Erythroblast (primary cell): Measurements from ENCODE around the gene ERBB4.
A peak's percentile ranks its signal among the peaks of the same experiment; 100 is the strongest.

Source experiments
- DNase-seq, 2 experiments: peaks; one replicate each; lab custom pipeline; 2025; lab: John Stamatoyannopoulos, UW
- GATA1 ChIP-seq: IDR thresholded peaks from 2 replicates; pipeline ENCODE4 v1.6.1; 2011; ENCODE audit warnings: low read depth, mild to moderate bottlenecking, control low read depth, low read length, moderate library complexity
- POLR2A ChIP-seq: IDR thresholded peaks from 2 replicates; pipeline ENCODE4 v1.6.1; 2011; ENCODE audit warnings: mild to moderate bottlenecking, low read length

The ERBB4 gene

DNA sequence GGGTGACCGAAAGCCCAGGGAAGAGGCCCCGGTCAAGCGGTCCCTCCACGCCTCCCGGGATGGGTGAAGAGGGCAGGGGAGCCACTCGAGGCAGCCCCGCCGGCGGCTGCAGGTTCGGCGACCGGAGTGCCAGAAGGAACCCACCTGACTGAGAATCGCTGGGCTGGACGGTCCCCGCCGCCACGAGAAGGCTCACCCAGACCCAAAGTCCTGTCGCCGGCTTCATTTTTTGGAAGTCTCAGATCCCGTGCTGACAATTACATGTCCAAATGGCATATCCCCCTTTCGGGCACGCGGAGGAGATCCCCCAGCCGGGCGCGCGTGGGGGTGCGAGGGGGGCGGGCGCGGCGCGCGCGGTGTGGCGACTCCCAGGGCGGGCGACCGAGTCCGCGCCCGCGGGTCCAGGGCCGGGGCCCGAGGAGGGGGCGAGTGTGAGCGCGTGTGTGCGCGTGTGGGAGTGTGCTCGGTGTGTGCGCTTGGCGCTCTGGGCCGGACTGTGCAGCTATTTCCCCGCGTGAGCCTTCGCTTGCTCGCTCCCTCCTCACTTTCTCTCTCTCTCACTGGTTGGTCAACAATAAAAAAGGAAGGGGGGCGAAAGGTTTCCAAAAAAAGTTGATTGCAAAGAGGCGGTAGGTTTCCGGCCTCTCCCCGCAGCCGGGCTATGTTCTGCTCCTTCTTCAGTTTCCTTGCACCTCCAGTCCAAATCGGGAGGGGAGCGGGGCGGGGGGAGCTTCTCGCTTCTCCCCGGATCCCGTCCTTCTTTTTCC is at the start of gene ERBB4:
Gene ERBB4 (minus strand): TSS at position 498 of the 767 bp plus-strand sequence. CDS start 272 bp downstream, at position 226.
- DNase-seq, result no peak

DNA sequence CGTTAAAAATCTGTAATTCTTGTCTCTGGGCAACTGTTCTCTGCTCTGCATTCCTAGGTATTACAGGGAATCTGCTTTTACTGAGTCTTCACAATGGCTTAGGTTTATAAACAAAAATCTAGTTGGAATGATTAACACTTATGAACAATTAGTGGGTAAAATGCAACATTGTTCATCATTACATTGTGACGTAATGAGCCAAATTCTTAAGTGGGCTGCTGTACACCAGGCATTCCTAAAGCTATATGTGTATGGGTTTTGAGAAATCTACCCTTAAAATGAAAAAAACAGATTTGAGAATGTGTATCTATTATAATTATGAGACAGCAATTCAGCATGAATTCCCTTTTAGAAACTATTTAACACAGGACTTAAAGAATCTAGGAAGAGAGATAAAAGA is 41.5 kb upstream of the ERBB4 start:
- DNase-seq, result no peak
- TF ChIP-seq POLR2A, result no peak
- no peak for TF ChIP-seq GATA1

More for the DNA sequence above, at the start of gene ERBB4:
- TF ChIP-seq POLR2A, result no peak

DNA sequence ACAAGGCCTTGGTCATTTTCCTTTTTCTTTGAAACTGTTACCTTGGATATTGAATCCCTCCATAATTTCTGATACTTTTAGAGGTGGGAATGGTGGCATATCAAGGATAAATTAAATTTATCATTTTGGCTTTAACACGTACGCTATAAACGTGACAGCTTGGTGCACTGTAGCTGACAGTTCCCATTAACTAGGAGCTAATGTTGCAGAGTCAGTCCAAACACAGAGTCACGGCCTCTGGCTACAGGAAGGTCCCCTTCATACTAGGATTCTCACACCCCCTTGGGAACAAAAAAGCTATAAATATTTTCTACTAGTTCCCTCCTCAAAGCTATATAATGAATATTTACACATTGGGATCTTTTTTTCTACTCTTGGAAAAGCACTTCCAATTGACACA is 17.7 kb upstream of the ERBB4 start:
- DNase-seq, result no peak
- TF ChIP-seq GATA1 (no peak), POLR2A (no peak)

DNA sequence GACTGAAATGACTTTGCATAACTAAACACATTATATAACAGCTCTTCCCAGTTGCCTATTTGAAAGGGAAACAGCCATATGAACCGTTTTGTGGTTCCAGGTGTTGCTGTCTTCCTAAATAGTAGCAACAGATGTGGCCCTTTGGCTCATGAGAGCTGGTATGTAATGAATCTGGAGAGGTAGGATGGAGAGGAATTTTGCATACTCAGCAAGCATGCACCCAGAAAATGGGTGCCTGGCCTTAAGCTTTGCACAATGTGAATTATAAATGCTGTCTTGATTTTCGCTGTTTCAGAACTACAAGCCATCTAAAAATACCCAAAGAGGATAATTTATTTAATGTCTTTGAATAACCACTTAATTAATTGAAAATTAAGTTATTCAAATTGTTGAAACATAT is 15.6 kb upstream of the ERBB4 start:
- no peak for TF ChIP-seq POLR2A
- no peak for TF ChIP-seq GATA1
- DNase-seq, result no peak

DNA sequence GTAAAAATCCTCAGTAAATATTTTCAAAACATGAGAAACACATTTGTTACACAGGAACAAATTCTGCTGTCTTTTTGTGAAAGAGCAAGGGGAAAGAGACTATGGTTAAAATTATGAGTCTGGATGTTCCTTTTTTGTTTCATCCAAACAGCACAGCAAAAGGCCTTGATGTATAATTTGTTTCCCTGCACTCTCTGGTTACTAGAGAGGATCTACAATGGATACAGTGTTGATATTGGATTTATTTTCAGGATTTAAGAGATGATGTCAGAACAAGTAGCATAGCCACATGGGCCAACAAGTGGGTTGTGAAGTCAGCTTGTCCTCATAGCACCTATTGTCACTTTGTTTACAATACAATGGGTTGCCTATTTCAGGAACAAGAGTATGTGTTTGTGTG is 11.3 kb upstream of the ERBB4 start:
- TF ChIP-seq GATA1 (no peak), POLR2A (no peak)
- no peak for DNase-seq

DNA sequence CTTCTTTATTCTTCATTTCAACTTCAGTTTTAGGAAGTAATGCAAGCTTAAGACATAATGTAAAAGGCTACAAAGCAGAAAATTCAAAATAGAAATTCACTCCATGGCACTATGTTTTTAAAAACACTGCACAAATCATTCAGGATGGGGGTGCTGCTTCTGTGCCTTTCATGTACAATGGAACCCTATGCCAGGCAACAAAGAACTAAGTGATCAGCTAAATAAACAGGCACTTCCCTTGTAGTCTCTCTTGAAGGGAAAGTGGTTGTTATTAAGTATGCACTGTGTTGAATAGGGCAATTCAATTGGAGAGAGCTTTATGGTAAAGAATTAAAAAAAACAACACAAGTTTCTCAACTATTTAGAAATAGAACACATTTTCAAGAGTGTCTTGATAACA is 10.9 kb upstream of the ERBB4 start:
- no peak for TF ChIP-seq POLR2A
- no peak for TF ChIP-seq GATA1

DNA sequence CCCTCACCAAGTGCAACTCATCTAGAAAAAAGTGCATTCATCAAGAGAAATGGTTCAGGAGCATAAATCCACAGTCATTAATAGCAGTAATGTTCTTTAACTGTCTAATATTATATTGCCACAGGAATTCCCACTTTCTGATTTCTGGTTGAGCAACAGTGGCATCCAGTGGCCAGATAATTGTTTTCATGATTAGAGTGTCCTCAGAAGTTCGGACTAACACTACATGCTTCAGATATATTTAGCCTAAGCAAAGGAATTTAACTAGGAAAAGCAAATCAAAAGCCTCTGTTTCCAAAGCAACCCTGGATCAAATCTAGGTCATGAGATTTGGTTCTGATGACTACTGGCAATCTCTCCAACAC is 9.8 kb upstream of the ERBB4 start:
- DNase-seq, result peak in 1 of 2 experiments; percentile 3

More for the DNA sequence above, 10.9 kb upstream of the ERBB4 start:
- DNase-seq, result no peak

DNA sequence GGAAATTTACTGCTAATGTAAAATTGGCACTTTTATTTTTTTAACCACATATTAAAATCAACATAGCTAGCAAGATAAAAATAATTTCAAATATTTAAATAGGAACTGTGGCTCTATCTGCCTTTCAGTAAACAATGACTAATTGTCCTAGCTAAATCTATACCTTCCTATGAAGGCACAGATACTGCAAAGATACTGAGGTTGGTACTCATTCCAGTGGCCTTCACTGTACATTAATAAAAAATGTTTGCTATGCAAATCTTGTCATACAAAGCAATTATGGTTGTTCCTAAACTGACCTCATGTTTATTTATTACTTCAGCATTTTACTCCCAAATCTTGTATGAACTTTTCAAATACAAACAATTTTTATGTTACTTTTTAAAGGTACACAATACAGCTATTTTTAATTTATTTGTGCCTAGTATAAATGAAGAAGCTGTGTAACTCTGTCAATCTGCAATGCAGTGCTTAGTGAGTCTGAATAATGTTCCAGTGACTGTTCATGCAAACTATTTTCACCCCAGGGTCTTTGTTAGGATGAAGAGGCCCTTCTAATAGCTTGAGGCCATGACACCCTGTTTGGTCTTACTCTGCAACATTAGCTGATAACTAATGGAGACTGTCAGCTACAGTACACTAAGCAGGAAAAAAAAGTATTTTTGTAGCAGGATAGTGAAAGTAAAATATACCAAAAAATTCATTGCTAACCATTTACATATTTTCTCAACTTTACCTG is 9.3 kb upstream of the ERBB4 start:
- TF ChIP-seq GATA1, result no peak
- TF ChIP-seq POLR2A, result no peak
- DNase-seq, result no peak

More for the DNA sequence above, 9.8 kb upstream of the ERBB4 start:
- TF ChIP-seq GATA1 (no peak), POLR2A (no peak)

DNA sequence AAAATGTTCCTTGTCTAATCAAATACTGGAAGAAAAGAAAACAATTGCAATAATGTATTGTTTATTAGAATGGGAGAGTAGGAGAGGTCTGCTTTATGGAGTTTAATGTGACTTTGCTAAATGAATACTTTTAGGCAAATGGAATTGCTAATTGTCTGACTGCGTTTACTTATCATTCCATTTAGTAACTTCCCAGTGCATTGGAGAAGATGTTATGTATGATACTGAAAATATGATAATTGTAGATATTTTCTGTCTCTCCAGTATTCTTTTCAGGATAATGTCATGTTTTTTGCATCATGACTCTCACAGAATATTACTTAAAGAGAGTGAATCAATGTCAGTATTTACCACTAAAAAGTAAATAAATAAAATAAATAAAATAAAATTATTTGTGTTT is 8.1 kb upstream of the ERBB4 start:
- TF ChIP-seq GATA1 (no peak), POLR2A (no peak)
- DNase-seq, result no peak

DNA sequence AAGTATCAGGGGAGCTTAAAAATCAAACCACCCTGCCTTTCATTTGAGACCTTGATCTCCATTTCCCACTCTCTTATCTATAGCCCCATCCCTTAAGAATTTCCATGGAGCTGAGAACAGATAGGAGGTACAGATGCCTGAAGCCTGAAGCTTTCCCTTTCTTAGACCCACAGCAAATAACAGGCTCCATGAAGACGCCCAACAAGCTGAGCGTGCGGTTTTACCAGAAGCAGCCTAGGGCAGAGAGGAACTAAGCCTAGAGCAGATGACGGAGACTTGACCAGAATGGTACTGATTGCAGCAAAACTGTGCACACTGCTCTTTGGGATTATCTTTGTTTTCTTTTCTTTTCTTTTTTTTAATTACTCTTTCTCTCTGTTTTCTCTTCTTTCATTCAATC is 1.7 kb upstream of the ERBB4 start:
- DNase-seq, result no peak
- no peak for TF ChIP-seq POLR2A
- TF ChIP-seq GATA1, result no peak

DNA sequence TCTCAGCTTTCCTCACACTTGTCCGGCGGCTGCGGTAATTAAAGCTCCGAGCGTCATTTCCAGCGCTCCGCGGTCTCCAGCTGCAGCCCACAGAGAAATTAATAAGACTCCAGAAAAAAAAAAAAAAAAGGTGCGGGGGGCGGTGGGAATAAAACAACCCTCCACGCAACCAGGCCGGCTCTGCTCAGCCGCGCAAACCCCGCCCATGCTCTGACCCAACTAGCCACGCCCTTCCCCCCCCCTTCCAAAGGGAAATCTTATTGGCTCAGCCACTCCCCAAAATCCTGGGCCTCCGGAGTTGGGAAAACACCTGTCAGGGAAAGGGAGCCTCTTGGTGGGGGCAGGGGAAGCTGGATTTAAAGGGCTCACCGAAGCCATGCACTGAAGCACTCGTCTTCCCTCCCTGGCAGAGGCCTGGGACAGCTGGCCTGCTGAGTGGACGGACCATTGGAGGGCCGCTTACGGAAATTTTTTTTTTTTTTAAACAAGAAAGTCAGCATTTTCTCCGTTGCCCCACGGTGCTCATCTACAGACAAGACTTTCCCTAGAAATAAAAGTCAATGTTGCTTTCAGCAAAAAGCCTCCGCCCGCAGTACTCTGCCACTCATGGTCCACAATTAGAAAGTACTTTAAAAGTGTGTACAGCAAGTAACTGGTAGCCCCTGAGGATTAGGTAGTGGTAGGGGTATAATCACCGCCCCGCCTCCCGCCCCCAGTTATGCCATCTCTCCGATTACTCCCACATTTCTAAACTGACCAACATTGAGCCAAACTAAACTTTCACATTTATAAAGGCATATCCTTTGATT is 674 bp upstream of the ERBB4 start:
- DNase-seq, result no peak
- no peak for TF ChIP-seq POLR2A
- no peak for TF ChIP-seq GATA1

DNA sequence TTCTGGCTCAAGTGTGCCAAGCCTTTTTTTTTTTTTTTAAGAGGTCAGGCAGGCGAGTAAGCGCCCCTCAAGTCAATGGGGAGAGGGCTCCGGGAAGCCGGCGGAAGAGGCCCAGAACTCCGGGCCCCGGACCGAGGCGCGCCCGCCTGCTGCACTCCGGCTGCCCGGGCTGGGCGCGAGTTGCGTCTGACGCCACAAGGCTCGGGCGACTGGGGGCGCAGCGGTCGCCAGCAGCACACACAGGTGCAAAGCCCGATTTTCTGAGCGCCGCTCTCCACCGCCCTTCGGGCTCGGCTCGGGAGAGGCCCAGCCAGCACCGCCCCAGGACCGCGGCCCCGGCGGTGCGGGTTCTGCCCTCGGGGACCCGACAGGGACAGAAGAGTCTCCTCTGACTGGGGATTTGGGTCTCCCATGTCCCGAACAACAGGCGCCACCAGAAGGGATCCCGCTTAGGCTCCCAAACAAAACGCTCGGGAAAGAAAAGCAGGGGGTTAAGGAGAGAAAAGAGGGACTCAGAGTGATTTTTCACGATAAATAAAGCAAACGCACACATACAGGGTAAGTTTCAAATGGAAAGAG is 787 bp downstream of the ERBB4 start:
- TF ChIP-seq POLR2A, result no peak
- TF ChIP-seq GATA1, result no peak
- DNase-seq, result no peak
